Stimulated activated CD8-positive, alpha-beta memory T cell treated with anti-CD3 and anti-CD28 coated beads, Interleukin-15, amount 100 ng/mL, for 4 hours (primary cell): ENCODE data around the gene MGAT5.

Source experiments
- DNase-seq, 2 donors: peaks; one replicate each; pipeline ENCODE4 v3.0.0-alpha.2; 2020; ENCODE audit warnings: low read depth in 2 of 2

Gene MGAT5

GRCh38 chr2:134231965-134232340 lies 21.9 kb upstream of the MGAT5 start:
- DNase-seq, result no peak

DNA sequence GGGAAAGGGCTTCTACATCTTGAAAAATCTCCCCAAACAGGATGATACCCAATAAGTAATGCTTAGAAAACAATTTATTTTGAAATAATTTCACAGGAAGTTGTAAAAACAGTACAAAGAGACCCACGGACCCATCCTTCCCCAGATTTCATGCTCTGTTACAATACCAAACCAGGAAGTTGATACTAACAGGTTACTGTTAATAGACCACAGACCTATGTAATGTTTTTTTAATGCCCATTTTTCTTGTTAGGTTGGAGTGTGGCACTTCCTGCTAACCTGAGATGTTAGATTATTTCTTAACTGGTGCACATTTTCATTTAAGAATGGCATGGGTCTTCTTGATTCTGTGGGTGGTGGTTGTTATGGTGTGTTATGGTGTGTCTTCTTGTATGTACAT lies 21.4 kb upstream of the MGAT5 start:
- DNase-seq, result no peak

DNA sequence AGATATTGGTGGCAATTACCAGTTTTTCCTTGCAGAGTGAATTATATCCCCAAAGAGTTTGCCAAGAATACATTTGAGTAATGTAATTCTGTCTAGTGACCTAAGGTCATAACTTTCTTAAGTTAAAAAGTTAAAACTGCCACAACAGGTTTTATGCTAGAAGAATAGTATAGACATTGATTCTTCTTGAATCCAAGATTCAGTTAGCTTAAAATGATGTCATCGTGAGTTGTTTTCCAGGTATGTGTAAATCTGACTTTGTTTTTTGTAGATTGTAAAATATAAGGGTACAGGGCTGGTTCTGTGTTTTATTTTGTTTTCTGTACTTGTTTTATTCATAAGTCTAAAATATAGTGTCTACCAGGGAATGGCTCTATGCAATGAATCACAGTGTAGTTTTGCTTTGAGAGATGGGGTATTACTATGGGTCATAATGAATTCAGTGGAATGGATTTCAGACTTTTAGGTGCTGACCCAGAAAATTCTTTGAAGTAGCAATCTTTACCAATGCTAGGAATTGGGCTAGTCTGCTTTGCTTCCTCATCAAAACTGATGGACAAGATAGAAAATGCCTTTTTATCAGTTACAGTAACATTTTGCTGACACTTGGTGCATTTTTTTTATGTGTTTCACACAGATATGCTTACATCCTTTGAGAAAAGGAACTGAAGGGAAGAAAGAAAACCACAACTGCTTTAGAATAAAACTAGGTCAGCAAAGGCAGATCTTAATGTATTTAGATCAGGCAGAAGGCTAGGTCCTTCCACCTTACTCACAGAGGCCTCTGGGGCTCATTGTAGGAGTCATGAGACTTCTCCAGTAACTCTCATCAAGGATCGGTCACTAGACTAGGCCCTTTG lies 20.8 kb upstream of the MGAT5 start:
- DNase-seq, result no peak

DNA sequence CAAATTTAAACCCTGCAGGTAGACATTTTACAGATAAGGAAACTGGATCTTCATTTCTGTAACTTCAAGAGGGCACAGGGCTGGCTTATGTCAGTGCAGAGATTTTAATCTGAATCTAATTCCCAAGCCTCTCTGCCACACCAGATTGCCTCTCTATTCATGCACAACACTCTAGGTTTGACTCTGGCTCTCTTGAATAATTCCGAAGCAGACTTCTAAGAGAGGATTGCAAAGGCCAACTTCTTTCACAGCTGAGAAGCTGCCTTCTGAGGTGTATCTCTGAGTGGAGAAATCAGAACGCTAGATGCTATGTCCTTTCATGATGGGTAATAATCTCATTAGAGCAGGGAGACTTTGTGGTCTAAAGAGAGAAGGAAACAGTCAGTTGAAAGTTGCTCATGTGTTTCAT lies 20.1 kb upstream of the MGAT5 start:
- no peak for DNase-seq

DNA sequence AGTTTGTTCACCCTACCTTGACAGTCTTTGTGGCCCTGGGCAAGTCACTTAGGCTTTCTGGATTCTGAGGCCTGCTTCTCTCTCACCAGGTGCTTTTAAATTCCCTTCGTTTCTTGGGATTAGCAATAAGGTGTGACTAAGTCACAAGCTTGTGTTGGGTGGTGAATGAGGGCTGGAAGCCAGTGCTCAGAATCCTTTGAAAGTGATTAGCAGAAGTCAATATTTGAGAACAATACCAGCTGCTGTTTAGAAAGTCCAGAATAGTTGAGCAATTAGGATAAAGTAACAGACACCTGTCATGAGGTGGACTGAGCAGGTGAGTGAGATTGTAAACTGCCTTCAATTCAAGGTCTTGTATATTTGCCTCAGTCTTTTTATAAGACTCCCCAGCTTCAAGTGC lies 19.3 kb upstream of the MGAT5 start:
- no peak for DNase-seq

DNA sequence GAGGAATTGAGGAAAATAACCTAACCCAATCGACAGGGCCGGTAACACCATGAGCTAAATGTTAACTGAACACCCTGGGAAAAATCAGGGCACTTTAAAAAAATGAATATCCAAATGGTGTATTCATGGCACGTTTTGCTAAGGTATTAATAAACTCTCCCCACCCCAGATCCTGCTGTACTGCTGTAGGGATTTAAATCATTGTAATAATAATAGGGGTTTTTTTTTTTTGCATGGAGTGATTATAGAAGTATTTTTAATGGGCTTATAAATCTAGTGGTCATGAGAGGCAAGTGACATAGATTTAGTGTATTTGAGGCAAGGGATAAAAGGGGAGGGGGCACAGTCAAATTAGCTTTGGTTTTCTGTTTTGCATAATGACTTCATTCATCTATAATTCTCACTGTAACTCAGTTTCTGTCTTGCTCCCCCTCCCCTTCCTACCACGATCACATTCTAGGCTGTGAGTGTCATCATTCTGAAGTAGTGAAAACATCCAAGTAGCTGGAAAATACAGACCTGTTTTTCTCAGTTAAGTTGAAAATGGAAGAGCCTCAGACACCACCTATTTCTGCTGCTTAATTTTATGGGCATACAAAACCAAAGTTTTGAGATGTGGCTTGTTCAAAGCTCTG lies 18.2 kb upstream of the MGAT5 start:
- DNase-seq, result no peak

GRCh38 chr2:134238371-134238770 lies 15.5 kb upstream of the MGAT5 start:
- DNase-seq, result no peak

DNA sequence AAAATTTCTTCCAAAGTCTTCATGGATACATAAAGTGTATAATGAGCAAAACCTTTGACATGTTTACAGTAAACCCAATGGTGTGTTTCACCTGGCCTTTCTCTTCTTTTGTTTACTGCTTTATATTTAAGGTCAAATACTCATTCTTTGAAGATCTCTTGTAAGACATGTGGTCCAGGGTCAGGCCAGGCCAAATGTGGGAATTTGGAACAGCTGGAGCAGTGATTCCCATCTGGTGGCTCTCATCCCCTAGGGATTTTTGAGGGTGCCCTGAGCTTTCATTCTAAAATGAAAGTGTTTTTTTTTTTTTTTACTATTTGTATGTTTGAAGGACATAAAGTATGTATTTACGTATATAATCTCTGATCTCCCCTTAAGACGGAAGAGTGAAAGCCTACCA lies 13.8 kb upstream of the MGAT5 start:
- DNase-seq, result no peak

- no peak for DNase-seq
These were observed 12.0 kb upstream of the MGAT5 start for GRCh38 chr2:134241911-134242310.

DNA sequence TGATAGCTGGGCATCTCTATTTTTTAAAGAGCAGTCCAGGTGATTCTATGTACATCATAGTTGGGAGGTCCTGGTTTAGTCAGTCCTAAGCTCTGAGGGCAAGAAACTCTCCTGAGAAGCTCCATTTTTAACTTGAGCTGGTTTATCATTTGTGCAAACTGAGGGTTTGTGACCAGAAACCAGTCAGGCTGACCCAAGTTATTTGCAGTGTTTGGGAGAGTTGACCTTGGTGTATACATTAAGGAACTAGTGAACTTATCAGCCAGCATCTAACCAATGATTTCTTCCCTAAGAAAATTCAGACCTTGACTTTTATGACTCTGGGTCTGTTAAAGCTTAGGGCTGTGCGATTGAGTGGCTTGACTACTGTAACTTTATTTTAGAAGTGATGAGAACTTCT lies 10.6 kb upstream of the MGAT5 start:
- no peak for DNase-seq

- no peak for DNase-seq
These were observed 9.8 kb upstream of the MGAT5 start for GRCh38 chr2:134244086-134244485.

GRCh38 chr2:134244587-134244986 lies 9.3 kb upstream of the MGAT5 start:
- no peak for DNase-seq

DNA sequence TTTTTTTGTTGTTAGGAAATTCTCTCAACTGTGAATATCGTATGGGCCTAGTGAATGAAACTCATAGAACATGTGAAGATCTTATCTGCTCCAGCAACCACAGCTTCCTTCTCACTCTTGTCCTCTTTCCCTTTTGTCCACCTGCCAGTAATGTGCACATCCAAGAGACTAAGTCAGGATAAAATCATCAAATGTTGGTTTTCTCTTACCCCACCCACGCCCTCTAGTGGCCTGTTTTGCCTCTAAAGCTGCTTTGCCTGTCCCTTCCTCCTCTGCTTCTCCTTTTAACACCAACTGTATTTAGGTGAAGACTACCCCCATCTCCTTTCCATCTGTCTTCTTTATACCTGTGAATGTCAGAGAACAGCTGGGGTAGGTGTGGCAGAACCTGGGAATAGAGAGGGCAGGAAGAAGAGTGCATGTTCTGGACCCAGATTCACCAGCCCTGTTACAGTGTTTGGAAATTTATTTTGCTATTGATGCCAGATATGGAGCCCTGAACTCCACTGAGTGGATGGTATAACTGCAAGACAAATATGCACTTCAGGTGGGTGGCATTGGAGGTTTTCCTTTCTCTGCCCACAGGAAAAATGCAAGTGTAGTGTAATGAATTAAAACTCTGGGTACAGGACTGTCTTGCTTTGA lies 8.4 kb upstream of the MGAT5 start:
- DNase-seq, result peak; percentile 26 to 56

GRCh38 chr2:134246154-134246874 lies 7.6 kb upstream of the MGAT5 start:
- no peak for DNase-seq

DNA sequence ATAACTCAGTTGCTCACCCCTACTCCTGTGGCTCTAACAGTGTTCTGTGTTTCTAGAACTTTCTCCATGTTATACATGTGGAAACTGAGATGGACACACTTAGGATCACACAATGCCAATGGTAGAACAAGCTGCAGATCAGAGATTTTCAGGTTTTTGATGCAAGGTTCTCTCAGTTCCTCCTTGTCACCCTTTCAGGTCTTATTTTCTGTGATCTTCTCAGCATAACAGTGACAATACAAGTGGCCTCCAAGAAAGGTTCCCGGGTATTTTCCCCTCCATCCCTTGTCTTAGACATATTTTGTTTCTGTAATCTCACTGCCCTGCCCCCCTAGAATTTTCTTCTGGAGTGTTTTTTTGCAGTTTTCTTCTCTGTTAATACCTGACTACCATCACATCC lies 6.2 kb upstream of the MGAT5 start:
- DNase-seq, result no peak

DNA sequence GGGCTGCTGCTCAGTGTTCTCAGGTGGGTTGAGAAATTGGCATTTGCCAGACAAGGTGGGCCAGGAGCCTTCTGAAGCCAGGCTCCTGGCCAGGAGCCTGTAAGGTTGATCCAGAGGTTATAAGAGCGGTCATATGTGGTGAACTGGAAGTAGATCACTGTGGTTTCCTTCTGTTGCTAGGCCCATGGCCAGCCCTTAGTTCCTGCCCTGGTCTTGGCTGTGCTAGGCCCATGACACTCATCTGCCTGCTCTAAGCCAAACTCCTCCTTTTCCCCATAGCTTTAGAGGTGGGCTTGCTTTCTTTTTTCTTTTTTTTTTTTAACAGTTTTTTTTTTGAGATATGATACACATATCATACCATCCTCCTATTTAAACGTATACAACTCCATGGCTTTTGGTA lies 5.0 kb upstream of the MGAT5 start:
- no peak for DNase-seq

GRCh38 chr2:134249755-134250154 lies 4.1 kb upstream of the MGAT5 start:
- no peak for DNase-seq

DNA sequence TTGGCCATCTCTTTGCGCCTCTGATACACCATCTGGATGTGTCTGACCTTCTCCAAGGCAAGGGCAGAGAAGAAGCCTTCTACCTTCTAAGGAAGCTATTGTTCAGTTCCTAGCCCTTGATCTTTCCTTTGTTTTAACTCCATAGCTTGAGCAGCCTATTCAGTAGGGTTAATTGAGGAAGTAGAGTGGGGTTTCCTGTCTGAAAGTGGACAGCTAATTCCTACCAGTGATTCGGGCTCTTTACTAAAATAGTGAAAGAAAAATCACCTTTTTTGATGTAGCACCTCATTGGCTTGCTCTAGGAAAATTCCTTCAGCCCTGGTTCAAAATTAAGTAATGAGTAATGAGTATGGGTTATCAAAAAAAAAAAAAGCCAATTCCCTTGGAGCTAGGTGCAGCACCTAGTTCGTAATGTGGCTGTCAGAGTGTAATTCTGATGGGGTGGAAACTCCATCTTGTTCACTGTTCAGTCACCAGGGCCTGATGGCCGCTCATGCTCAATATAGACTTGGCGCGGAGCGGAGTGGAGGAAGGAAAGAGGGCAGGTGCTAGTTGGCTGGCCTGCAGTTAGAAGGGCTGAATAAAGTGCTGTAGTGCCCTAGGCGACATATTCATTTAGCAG lies 2.9 kb upstream of the MGAT5 start:
- no peak for DNase-seq

GRCh38 chr2:134252092-134252750 lies 1.7 kb upstream of the MGAT5 start:
- no peak for DNase-seq

DNA sequence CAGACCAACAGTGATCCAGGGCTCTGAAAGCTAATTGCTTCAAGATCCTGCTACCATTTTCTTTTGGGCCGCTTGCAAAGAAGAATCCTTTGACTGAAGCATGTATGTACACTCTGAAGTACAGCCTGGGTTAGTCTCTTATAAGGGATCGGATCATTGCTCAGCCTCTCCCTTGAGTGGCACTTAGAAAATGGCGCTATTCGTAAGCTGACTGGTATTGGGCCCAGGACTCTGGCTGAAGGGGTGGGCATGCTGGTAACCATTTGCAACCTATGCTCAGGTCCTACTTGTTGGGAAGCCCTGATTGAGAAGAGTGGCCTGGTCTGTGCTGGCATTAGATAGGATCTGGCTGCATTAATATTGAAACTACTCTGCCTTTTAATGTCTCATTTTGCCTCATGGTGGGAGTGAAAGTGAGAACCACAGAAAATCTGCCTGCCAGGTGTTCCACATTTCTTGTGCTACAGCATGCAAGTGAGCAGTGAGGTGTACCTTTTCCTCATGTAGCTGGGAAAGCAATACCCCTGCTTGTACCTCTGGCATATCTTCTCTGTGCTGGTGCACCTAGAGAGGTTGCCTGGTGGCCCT lies 661 bp upstream of the MGAT5 start:
- no peak for DNase-seq

DNA sequence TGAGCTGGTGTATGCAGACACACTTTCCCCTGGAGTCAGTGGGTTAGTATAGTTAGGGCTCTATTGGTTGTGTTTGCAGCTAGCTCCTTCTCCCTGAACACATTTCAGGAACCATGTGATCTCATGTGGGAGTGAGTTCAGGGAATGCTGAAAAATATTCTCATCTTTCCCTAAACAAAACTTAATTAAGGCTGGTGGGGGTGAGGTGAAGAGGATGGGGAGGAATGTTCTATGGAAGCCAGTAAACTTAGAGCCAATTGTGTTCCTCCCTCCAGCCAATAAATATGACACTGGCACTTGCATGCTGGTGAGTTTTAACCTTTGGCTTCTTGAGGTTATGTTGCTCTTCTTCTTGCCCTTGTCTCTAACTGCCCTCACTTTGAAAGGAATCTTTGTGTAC lies 952 bp downstream of the MGAT5 start:
- DNase-seq, result no peak
